HL-60/S4 treated with retinoic acid at 250 ng/mL for 4 days and 3 days (cell line): ENCODE measurements around the gene CHMP4B.

ENCODE experiments used
- in situ Hi-C: fragments of 300-500 bp; cut with MboI; formaldehyde crosslinking; loops from 2 replicates; pipeline ENCODE4 v1.7.0; 2022; ENCODE audit warnings: low sequenced_read_pairs

The CHMP4B gene

GRCh38 chr20:33890557-33890956, 79.4 kb downstream of the CHMP4B start:
- in situ Hi-C loops: no loop called here

GRCh38 chr20:33893314-33893713, 82.2 kb downstream of the CHMP4B start:
- in situ Hi-C loops: no loop called here

GRCh38 chr20:33894798-33895197, 83.7 kb downstream of the CHMP4B start:
- in situ Hi-C loops: no loop called here

- in situ Hi-C loops: no loop called here
These were observed 85.4 kb downstream of the CHMP4B start for GRCh38 chr20:33896509-33896908.

GRCh38 chr20:33897313-33897912, 86.3 kb downstream of the CHMP4B start:
- in situ Hi-C loops: no loop called here

- in situ Hi-C loops: no loop called here
These were observed 88.0 kb downstream of the CHMP4B start for GRCh38 chr20:33899106-33899505.

GRCh38 chr20:33900521-33901131, 89.5 kb downstream of the CHMP4B start:
- in situ Hi-C loops: no loop called here

- in situ Hi-C loops: no loop called here
These were observed 90.0 kb downstream of the CHMP4B start for GRCh38 chr20:33901132-33901523.

GRCh38 chr20:33902011-33902410, 90.9 kb downstream of the CHMP4B start:
- in situ Hi-C loops: no loop called here
